Activated T-cell treated with anti-CD3 and anti-CD28 coated beads, Interleukin-2, amount 50 U/mL, for 72 hours (primary cell): Measurements from ENCODE around the gene SVOPL. TPM values are rescaled to one million over a fixed set of nuclear protein-coding genes. Genes with fewer than 3 reads are reported as not detected.
A peak's percentile ranks its signal among the peaks of the same experiment; 100 is the strongest.
"Not testable (repeated sequence)": the region's sequence is repeated elsewhere in the genome, so short reads cannot be mapped to it uniquely, and the experiment has no call there.

Experiments used
- ATAC-seq, 2 donors: fragments of 150-1000 bp; cut with Tn5 transposase; replicated peaks in 1 of 2; 2 replicates each; pipeline ENCODE4 v1.10.0; 2021; ENCODE audit warnings: moderate library complexity in 2 of 2, mild to moderate bottlenecking in 1 of 2
- DNase-seq, 2 donors: peaks; one replicate each; pipeline ENCODE4 v3.0.0; 2021 to 2022; ENCODE audit warnings: mixed read lengths in 1 of 2
- H3K27ac Mint-ChIP-seq: one replicate; pipeline ENCODE4 v1.8.0; 2022; ENCODE audit warnings: mild to moderate bottlenecking, moderate library complexity, mixed read lengths
- H3K27me3 Mint-ChIP-seq: one replicate; pipeline ENCODE4 v1.8.0; 2022; ENCODE audit warnings: low read depth, mixed read lengths
- H3K36me3 Mint-ChIP-seq, 2 donors: one replicate each; pipeline ENCODE4 v1.8.0; 2022; ENCODE audit warnings: mixed read lengths in 2 of 2, mild to moderate bottlenecking in 1 of 2; ENCODE audit not compliant: insufficient read depth in 2 of 2
- H3K4me1 Mint-ChIP-seq: one replicate; pipeline ENCODE4 v1.8.0; 2022; ENCODE audit warnings: low read depth, mixed read lengths
- H3K4me3 Mint-ChIP-seq, 2 donors: one replicate each; pipeline ENCODE4 v1.8.0; 2022; ENCODE audit warnings: mild to moderate bottlenecking in 2 of 2, mixed read lengths in 2 of 2, moderate library complexity in 2 of 2
- H3K9me3 Mint-ChIP-seq, 2 donors: one replicate each; pipeline ENCODE4 v1.8.0; 2022; ENCODE audit warnings: mixed read lengths in 2 of 2
- total RNA-seq, 2 donors: library from RNA; stranded (reverse); gene quantifications; one replicate each; pipeline ENCODE4 v1.2.3, GENCODE V29; 2022

Gene SVOPL
- total RNA-seq, 2 donors from 2014 or later = not detected

GRCh38 chr7:138695106-138695505 is 6.1 kb downstream of the SVOPL start:
- Mint-ChIP-seq H3K4me1 (no peaks in the 10 kb centered on the region), H3K36me3 (no peaks in the 10 kb centered on the region), H3K27me3 (no peaks in the 10 kb centered on the region), H3K4me3 (no peak overlapping the region), H3K9me3 (no peaks in the 10 kb centered on the region), H3K27ac (no peak overlapping the region)
- DNase-seq (no peak), ATAC-seq (no peak)

DNA sequence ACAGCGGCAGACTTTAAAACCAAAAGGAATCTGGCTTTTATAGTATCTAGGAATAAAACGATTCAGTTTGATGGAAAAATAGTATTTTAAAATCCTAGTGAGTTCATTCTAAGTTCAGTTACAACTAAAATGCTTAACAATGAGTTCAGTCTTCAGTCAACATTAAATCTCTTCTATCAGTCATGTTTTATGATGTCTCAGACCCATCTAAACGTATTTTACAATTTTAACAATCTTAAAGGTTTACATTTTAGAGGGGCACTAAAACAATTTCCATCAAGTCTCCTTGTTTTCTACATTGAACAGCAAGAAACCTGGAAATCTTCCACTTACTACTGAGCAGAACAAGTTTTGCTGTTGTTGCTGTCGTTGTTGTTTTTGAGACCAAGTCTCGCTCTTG is 10.0 kb downstream of the SVOPL start:
- ATAC-seq = no peak
- Mint-ChIP-seq H3K4me1 (no peaks in the 10 kb centered on the region), H3K27me3 (peaks cover 6% of the 10 kb centered on the region)

GRCh38 chr7:138690495-138690894 is 10.7 kb downstream of the SVOPL start:
- no peak overlapping the region for H3K27ac Mint-ChIP-seq
- peaks cover 6% of the 10 kb centered on the region for H3K27me3 Mint-ChIP-seq
- H3K4me3 Mint-ChIP-seq = no peak overlapping the region
- H3K4me1 Mint-ChIP-seq = no peaks in the 10 kb centered on the region
- ATAC-seq (no peak), DNase-seq (no peak)
- H3K36me3 Mint-ChIP-seq = peaks cover 0 to 1% of the 10 kb centered on the region in 2 donors
- H3K9me3 Mint-ChIP-seq = peaks cover 0 to 1% of the 10 kb centered on the region in 2 donors

More for the DNA sequence above, 10.0 kb downstream of the SVOPL start:
- Mint-ChIP-seq H3K36me3 (peaks cover 0 to 1% of the 10 kb centered on the region in 2 donors), H3K9me3 (peaks cover 0 to 1% of the 10 kb centered on the region in 2 donors), H3K4me3 (no peak overlapping the region), H3K27ac (no peak overlapping the region)
- DNase-seq = no peak

- not testable (repeated sequence) for H3K4me3 Mint-ChIP-seq, DNase-seq, H3K27ac Mint-ChIP-seq, ATAC-seq, H3K9me3 Mint-ChIP-seq, H3K27me3 Mint-ChIP-seq, H3K4me1 Mint-ChIP-seq, H3K36me3 Mint-ChIP-seq
These were observed 13.1 kb downstream of the SVOPL start for GRCh38 chr7:138688037-138688436.

DNA sequence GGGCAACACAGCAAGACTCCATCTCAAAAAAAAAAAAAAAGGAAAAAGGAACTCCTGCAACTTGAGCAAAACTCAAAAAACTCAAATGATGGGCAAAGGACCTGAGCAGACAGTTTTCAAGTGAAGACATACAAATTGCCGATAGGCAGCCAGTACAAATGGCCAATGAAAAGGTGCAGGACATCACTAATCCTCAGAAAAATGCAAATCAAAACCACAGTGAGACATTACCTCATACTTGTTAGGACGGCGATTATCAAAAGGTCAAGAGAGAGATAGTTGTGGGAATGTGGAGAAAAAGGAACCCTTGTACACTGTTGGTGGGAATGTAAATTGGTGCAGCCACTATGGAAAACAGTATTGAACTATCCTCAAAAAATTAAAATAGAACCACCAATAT is 16.8 kb downstream of the SVOPL start:
- ATAC-seq (no peak), DNase-seq (no peak)
- Mint-ChIP-seq H3K27me3 (peaks cover 6% of the 10 kb centered on the region), H3K4me1 (no peaks in the 10 kb centered on the region), H3K4me3 (no peak overlapping the region), H3K36me3 (peaks cover 0 to 1% of the 10 kb centered on the region in 2 donors), H3K27ac (no peak overlapping the region), H3K9me3 (peaks cover 0 to 1% of the 10 kb centered on the region in 2 donors)

DNA sequence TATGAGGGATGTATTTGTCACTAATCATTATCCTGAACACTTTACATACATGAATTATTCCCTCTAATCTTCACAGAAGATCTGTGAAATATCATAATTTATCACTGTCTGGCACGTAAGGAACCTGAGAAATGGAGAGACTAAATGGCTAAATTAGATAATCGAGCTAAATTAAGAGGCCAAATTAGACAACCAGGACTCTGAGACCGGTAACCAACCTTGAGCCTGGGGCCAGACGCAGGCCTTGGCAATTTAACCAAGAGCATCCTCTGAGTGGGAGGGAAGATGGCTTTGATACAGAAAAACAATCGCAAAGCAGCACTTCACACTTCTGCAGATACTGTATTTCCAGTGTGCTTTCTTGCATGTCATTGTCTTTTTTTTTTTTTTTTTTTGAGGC is 21.4 kb downstream of the SVOPL start:
- H3K36me3 Mint-ChIP-seq = no peaks in the 10 kb centered on the region
- H3K4me3 Mint-ChIP-seq = no peak overlapping the region
- no peaks in the 10 kb centered on the region for H3K27me3 Mint-ChIP-seq
- H3K27ac Mint-ChIP-seq = no peak overlapping the region
- no peaks in the 10 kb centered on the region for H3K4me1 Mint-ChIP-seq
- no peaks in the 10 kb centered on the region for H3K9me3 Mint-ChIP-seq
- no peak for DNase-seq
- ATAC-seq = no peak

GRCh38 chr7:138670594-138670993 is 30.6 kb downstream of the SVOPL start:
- H3K27me3 Mint-ChIP-seq = no peaks in the 10 kb centered on the region
- peaks cover 13% of the 10 kb centered on the region for H3K4me1 Mint-ChIP-seq
- H3K27ac Mint-ChIP-seq = no peak overlapping the region
- no peaks in the 10 kb centered on the region for H3K36me3 Mint-ChIP-seq
- H3K4me3 Mint-ChIP-seq = no peak overlapping the region
- H3K9me3 Mint-ChIP-seq = peaks cover 0 to 3% of the 10 kb centered on the region in 2 donors
- ATAC-seq = no peak
- DNase-seq = no peak

- Mint-ChIP-seq H3K9me3 (peaks cover 0 to 3% of the 10 kb centered on the region in 2 donors), H3K27me3 (peaks cover 6% of the 10 kb centered on the region), H3K4me1 (peaks cover 13% of the 10 kb centered on the region), H3K27ac (no peak overlapping the region), H3K4me3 (no peak overlapping the region), H3K36me3 (no peaks in the 10 kb centered on the region)
- ATAC-seq (no peak), DNase-seq (no peak)
These were observed 31.8 kb downstream of the SVOPL start for GRCh38 chr7:138669364-138669763.

DNA sequence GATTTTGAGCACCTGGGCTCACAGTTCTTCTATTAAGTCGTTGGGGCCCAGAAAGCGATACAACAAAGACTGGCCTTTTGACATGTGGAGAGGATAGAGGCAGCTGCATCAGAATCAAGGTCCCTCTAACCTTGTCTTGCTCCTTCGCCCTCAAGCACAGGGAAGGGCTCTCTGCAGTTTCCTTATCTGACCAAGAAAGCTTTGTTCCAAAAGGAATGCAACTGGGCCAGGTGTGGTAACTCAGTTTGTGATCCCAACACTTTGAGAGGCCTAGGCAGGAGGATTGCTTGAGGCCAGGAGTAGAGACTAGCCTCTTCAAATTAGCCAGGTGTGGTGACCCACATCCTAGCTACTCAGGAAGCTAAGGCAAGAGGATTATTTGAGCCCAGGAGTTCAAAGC is 32.2 kb downstream of the SVOPL start:
- H3K27ac Mint-ChIP-seq = no peak overlapping the region
- DNase-seq = no peak
- H3K4me3 Mint-ChIP-seq = no peak overlapping the region
- peaks cover 13% of the 10 kb centered on the region for H3K4me1 Mint-ChIP-seq
- peaks cover 0 to 3% of the 10 kb centered on the region in 2 donors for H3K9me3 Mint-ChIP-seq
- no peaks in the 10 kb centered on the region for H3K36me3 Mint-ChIP-seq
- peaks cover 6% of the 10 kb centered on the region for H3K27me3 Mint-ChIP-seq
- no peak for ATAC-seq

DNA sequence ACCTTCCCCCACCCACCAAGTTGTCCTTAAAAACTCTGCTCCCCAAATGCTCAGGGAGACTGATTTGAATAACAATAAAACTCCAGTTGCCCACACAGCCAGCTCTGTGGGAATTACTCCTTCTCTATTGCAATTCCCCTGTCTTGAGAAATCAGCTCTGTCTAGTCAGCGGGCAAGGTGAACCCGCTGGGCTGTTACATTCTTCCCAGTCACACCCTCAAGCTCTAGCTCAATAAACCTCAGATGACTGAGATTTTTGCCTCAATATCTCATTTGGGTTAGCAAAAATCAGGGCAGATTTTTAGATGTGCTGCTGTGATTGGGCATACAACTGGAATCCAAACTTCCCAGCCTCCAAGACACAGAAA is 32.9 kb downstream of the SVOPL start:
- Mint-ChIP-seq H3K9me3 (peaks cover 0 to 3% of the 10 kb centered on the region in 2 donors), H3K4me3 (no peak overlapping the region), H3K27me3 (peaks cover 6% of the 10 kb centered on the region), H3K36me3 (no peaks in the 10 kb centered on the region), H3K4me1 (peaks cover 13% of the 10 kb centered on the region), H3K27ac (no peak overlapping the region)
- DNase-seq = no peak
- no peak for ATAC-seq

- Mint-ChIP-seq H3K9me3 (peaks cover 0 to 3% of the 10 kb centered on the region in 2 donors), H3K36me3 (no peaks in the 10 kb centered on the region), H3K27me3 (peaks cover 9% of the 10 kb centered on the region), H3K27ac (peak overlapping the region; percentile 81), H3K4me3 (peak overlapping the region in 1 of 2 donors; percentile 50), H3K4me1 (peaks cover 13% of the 10 kb centered on the region)
- peak in 1 of 2 donors; percentile 4 for DNase-seq
- peak; percentile 57 to 73 for ATAC-seq
These were observed 33.5 kb downstream of the SVOPL start for GRCh38 chr7:138667535-138668228.

GRCh38 chr7:138666385-138666784 is 34.8 kb downstream of the SVOPL start:
- peaks cover 13% of the 10 kb centered on the region for H3K4me1 Mint-ChIP-seq
- no peaks in the 10 kb centered on the region for H3K36me3 Mint-ChIP-seq
- no peak overlapping the region for H3K27ac Mint-ChIP-seq
- H3K9me3 Mint-ChIP-seq = peaks cover 0 to 3% of the 10 kb centered on the region in 2 donors
- no peak overlapping the region for H3K4me3 Mint-ChIP-seq
- no peak for ATAC-seq
- no peak for DNase-seq
- H3K27me3 Mint-ChIP-seq = peaks cover 12% of the 10 kb centered on the region

GRCh38 chr7:138665669-138666140 is 35.5 kb downstream of the SVOPL start:
- H3K4me1 Mint-ChIP-seq = peaks cover 13% of the 10 kb centered on the region
- H3K27me3 Mint-ChIP-seq = peaks cover 12% of the 10 kb centered on the region
- peaks cover 0 to 3% of the 10 kb centered on the region in 2 donors for H3K9me3 Mint-ChIP-seq
- no peak for DNase-seq
- H3K36me3 Mint-ChIP-seq = no peaks in the 10 kb centered on the region
- no peak overlapping the region for H3K4me3 Mint-ChIP-seq
- H3K27ac Mint-ChIP-seq = no peak overlapping the region
- no peak for ATAC-seq

- Mint-ChIP-seq H3K27me3 (peaks cover 12% of the 10 kb centered on the region), H3K4me3 (peak overlapping the region; percentile 57 to 65), H3K27ac (no peak overlapping the region), H3K36me3 (no peaks in the 10 kb centered on the region), H3K9me3 (peaks cover 0 to under 1% of the 10 kb centered on the region in 2 donors), H3K4me1 (peaks cover 13% of the 10 kb centered on the region)
- DNase-seq (no peak), ATAC-seq (no peak)
These were observed 35.9 kb downstream of the SVOPL start for GRCh38 chr7:138665249-138665648.
